HG03442 (cell line): ENCODE results near the gene INPP4A.

Experiments
- ATAC-seq: cut with Tn5 transposase; IDR thresholded peaks from one replicate; pipeline ENCODE4 v1.9.1; 2021; ENCODE audit warnings: mild to moderate bottlenecking, moderate library complexity; ENCODE audit not compliant: unreplicated experiment

The INPP4A gene

DNA sequence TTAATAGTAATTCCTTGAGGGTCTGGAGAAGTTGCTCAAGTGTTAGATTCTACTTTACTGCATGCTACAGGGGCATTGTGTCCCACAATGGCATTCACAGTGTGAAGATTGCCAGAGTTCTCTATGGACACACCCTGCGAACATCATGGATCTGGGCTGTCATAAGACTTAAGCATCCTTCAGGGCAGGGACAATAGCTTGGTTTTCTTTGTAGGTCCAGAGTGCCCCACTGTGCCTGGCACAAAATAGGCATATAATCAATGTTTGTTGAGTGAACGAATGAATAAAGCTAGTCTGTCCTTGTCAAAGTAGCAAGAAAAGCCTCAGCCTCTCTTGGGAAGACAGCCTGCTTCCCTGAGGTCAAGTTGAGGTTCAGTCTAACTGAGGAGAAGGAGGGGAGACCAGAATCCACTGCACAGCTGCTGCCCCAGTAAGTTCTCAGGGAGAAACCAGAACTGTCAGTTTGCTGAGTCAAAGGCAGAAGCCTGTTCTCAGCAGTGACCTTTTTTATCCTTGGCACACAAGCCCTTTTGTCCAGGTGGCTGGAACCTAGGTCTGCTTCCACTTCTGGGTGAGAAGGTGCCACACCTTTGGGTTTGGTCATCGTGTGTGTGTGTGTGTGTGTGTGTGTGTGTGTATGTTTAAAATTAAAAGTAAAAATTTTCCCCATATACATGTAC lies 15.0 kb downstream of the INPP4A start:
- peak; percentile 22 for ATAC-seq

DNA sequence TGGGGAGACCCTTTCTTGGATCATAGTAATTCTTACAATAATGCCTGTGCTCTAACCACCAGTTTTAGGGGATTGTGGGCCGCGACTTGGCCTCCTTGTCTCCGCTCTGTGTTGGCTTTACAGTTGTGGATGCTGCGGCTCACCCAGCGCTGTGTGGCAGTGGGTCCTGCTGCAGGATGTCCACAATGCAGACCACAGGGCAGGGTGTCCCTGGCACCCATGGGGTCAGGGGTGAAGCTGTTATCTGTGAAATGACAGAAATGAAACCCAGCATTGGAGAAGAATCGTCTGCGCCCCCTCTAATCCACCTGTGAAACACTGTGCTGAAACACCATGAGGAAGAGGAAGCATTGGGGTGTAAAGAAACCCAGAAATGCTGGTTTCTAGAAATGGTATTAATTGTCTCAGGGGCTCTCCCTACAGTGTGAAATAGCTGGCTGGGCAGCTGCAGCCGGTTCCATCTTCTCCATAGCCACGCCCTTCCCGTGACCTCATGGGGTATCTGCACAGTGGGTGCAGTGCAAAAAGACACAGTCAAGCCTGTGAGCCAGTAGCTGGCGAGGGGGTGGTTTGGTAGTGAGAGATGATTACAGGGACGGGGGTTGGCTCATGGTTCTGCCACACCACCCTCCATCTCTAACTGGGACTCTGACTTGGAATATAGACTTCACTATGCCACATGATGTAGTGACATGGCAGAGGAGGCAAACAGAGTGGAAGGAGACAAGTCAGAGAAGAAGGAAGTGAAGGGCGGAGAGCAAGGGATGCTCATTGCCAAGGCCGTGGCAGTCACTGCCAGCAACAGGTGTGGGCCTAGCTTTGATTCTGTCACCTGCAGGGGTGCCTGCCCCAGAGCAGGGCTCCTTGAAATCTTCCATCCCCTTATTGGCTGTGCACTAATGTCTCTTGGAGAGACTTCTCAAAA lies 16.2 kb downstream of the INPP4A start:
- peak; percentile 63 for ATAC-seq

DNA sequence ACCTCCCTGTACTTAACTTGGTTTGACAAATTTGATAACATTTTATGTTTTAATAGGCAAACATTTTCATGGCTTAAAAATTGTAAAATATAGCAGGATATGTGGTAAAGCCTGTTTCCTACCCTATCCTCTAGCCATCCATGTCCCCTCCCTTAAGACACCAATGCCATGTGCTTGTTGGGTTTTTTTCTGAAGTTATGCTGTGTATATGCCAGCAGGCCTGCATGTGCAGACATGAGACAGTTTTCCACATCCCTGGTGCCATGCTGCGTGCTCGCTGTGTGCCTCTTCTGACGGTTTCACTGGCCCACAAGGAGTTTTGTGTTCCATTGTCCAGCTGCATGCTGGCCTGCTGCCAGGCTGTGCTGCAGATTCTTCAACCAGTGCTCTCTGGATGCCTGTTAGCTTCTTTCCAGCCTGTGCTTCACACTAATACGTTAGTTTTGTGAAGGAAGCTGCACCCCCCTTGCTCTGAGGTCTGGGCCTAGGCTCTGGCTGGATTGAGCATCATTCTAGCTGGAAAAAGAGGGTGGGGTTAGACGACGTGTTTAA lies 16.9 kb downstream of the INPP4A start:
- ATAC-seq = no peak

DNA sequence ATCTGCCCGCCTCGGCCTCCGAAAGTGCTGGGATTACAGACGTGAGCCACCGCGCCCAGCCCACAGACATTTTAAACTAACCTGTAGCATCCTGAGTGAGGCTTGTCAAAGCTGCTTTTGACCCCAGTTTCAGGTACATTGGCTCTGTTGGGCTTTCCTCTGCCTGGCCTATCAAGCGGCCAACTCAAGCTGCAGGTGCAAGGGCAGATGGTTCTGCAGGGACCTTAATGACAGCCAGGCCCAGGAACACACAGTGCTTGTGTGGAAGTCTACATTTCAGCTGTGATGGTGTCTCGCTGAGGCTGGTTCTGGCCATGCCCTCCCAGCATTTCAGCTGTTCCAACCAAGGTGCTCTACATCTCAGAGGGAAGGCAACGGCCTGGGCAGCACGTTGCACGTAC lies 18.4 kb downstream of the INPP4A start:
- no peak for ATAC-seq

DNA sequence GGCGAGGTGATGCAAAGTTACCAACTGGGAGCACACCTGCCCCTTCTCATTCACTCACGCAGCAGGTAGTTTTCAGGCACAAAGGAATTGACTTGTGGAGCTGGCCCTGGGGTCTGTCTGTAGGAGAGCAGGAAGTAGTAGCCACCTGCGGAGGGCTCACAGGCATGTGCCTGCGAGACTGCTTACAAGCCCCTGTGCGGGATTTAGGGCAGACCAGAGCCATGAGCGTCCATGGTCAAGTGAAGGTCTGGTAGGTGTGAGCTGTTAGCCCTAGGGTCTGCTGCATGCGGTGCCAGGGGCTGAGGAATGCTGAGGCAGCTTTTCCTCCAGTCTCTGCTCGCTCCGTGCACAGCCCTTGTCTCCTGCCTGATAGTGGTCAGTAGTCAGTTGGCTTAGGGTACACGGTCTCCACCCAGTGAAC lies 18.9 kb downstream of the INPP4A start:
- ATAC-seq = no peak

DNA sequence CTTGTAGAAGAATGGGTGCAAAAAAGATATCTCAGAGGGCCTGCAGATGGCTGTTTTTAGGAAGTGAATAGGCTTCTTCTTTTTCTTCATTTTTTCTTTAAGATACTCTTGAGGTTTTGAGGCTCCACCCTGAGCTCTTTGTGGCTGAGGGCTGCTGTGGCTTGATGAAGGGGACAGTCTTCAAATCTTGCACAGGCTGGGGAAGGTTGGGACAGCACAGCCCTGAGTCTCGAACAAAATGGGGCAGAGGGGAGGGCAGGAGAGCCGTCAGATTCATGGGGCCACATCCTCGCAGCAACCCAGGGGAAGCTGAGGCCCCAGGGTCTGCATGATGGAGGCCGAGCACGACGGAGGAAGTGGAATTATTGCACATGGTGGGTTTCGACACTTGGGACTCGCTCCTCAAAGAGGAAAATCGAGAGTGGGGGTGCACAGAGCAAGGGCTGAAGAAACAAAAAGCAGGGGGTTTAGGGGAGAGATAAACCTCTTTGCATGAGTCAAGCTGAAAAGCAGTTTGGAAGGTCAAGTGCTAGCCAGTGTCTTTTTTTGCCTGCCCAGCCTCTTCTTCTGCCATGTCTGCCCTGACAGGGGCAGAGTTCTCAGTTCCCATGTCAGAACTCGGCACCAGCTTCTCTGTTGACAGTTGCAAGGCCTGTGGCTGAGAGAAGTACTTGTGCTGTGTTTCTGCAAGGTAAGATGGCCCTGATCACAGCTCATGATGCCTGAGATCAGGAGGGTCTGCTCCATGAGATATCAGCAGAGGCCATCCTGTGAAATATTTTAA lies 19.5 kb downstream of the INPP4A start:
- no peak for ATAC-seq

DNA sequence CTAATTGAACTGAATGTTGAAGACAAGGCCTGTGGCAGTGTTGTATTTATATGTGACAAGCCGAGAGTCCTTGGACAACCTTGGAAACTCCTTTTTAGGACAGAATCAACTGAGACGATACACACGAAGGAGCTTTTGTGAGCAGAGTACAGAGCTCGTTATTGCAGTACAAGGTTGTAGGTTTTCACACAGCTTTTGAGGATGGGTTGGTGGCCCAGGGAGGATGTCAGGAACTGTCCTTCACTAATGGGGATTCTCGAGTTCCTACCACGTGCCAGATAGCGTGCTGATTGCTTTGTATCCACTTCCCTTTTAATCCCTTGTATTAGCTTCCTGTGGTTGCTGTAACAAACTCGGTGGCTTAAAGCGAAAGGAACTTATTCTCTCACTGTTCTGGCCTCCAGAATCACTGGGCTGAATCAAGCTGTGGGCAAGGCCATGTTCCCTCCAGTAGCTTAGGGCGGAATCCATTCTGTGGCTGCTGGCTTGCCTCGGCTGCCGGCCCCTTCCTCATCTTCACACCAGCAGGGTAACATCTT lies 20.2 kb downstream of the INPP4A start:
- ATAC-seq = peak; percentile 29

DNA sequence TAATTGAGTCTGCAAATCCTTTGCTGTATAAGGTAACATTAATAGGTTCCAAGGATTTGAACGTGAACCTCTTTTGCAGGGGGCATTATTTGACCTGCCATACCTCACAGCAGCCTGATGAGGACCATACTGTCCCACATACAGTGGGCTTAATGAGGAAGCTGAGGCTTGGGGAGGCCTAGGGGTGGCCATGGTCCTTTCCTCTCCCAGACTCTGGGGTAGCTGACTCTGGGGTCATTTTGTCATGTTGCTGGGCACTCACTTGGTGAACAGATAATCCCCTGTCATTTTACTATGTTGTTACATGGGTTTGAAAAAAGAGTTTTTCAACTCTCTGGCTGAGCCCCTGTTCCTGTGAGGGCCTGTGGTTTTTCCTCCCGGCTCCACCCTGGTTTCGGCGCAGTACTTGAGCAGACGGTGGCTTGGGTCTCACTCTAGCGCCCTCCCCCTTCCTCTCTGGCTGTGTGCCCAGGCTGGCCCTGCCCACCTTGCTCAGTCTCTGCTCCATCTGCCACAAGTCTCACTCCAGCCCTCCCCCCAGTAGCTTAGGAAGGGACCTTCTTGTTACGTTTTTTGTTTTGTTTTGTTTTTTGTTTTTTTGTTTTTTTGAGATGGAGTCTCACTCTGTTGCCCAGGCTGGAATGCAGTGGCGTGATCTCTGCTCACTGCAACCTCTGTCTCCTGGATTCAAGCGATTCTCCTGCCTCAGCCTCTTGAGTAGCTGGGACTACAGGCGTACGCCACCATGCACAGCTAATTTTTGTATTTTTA lies 21.0 kb downstream of the INPP4A start:
- ATAC-seq = no peak

DNA sequence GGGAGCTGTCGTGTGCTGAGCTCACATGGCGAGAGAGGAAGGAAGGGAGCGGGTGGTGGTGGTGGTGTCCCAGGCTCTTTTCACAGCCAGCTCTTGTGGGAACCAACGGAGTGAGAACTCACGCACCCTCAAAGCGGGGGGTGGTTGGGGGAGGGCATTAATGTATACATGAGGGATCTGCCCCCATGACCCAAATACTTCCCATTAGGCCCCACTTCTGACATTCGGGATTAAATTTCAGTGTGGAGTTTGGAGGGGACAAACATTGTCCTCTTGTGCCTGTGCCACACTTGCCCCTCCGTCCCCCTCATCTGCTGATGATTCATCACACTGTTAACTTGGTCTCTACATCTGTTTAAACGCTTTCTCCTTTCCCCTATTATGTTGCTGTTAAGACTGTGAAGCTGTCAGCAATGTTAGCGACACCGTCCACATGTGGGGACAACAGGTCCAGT lies 22.5 kb downstream of the INPP4A start:
- no peak for ATAC-seq

DNA sequence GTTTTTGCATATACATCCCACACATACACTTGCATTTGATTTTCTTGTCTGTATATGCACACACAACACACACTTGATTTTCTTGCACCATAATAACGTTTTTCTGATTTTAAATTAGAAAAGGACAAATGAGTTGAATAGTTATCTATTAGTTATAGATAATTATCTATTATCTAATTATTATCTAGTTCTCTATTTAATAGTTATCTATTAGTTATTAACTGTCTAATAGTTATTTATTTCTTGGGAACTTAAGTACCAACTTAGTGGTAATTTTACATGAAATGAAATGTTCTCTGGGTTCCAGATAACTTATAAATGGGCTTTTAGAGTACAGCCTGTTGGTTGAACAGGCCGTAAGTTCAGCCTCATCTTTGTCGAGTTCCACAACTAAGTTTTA lies 23.0 kb downstream of the INPP4A start:
- ATAC-seq = no peak

DNA sequence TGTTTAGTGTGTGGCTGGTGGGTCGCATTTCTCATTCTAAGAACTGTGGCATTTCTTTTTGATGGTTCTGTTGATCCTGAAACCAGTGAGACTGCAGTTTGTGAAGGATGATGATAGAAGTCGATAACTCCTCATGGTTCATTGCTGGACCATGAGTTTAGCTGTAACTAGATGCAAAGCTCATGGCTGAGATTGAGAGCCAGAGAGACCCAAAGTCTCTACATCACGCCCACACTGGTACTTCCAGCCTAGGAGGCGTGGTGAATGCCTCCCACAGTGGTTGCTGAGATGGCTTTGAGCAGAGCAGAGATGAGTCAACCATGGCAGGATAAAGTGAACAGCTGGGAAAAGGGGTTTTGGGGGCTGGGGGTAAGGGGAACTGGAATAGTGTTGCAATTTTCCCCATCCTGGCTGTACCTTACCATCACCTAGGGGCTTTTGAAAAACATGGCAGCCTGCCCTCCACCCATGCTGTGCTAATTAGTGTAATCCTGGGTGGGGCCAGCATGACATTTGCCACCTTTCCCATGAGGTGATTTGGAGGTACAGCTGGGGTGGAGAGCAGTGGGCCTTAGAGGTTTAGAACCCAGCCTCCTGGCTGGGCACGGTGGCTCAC lies 24.1 kb downstream of the INPP4A start:
- ATAC-seq = peak; percentile 42

DNA sequence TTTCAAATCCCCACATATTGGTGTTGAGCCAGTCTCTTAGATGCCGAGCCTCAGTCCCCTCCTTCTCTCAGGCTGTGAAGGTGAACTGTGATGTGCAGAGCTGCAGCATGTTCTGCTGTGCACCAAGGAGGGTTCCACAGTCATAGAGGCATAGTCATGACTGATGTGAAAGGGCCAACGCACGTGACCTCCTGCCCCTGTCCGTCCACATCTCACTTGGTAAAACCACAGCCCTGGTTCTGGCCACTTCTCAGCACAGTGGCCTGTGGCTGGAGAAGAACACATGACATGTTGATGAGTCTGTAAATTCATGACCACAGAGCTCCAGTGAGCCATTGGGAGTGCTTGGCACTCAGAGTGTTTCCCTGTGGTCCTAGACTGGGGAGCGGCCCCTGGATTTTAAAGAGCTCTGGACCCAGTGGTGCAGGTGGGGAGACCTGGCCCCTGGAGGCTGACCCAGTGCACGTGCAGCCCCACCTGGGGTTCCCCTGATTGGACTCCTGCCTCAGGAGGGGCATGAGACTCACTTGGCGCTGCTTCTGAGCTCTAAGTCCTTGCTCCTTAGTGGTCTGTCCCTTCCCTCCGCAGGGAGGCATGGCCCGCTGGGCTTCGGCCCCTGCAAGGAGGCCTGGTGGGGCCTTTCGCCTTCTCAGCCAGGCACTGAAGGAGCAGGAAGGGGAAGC lies 25.3 kb downstream of the INPP4A start:
- ATAC-seq = no peak

DNA sequence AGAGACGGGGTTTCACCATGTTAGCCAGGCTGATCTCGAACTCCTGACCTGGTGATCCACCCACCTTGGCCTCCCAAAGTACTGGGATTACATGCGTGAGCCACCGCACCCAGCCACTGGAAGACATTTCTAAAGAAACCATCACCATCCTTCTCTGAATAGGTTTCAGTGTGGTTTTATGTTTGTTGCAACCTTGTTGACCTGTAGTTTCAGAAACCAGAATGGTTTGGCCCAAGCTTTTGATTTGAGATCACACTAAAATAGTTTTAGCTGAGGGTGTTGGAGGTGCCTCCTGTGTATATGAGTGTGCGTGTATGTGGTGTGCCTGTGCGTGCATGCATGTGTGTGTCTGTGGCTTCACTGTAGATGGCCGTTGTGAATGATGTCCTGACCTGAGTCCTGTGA lies 26.2 kb downstream of the INPP4A start:
- peak; percentile 36 for ATAC-seq

DNA sequence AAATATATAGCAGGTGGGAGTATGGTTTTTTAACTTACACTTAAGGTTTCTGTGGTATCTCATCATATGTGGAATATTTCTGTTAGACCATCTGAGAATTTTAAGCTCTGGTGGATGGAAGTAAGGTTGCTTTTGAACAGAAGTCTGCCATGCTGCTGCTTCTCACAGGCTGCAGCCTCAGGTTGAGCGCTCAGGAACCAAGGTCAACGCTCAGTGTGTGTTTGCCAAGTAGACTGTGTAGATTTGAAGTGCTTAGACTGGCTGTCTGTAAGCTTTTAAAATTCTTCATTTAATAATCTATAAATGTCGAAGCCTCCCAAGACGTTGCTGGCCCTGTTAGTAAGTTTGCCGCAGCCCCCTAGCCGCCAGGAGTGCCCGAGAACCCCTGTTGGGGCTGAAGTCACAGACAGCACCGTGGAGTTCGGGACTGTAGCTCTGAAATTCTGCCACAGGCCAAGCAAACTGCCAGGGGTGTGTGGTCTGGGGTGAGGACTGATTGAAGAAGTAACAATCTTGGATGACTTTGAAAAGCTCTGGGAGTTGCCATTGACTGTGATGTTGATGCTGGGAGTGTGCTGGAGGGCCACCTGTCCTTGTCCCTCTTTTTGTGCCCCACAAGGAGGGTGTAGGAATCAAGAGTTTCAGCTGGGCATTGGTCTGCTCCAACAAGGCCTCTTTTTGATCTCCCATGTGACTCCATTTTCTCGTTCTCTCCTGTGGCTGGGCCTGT lies 26.9 kb downstream of the INPP4A start:
- ATAC-seq = no peak

DNA sequence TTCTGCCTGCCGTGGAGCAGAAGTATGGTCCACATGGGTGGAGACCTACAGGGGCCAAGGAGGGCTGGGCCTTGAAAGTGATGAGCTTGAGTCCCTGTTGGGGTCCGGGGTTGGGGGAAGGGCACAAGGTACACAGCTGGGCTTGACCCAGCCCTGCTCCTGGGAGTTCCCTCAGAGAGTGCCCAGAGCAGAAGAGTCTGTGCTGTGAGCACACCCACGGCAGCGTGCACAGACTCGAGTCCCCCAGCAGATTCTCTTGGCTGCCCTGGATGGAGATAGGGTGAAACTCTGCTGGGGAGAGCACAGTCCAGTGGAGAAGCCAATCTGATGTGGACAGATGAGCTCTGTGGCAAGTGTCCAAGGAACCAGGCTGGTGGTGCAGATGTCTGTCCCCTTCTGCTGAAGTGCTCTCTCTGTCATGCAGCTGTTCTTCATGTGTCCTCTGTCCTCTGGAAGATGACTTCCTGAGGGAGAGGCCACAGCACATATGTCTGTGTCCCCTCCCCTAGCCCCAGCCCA lies 27.5 kb downstream of the INPP4A start:
- no peak for ATAC-seq

DNA sequence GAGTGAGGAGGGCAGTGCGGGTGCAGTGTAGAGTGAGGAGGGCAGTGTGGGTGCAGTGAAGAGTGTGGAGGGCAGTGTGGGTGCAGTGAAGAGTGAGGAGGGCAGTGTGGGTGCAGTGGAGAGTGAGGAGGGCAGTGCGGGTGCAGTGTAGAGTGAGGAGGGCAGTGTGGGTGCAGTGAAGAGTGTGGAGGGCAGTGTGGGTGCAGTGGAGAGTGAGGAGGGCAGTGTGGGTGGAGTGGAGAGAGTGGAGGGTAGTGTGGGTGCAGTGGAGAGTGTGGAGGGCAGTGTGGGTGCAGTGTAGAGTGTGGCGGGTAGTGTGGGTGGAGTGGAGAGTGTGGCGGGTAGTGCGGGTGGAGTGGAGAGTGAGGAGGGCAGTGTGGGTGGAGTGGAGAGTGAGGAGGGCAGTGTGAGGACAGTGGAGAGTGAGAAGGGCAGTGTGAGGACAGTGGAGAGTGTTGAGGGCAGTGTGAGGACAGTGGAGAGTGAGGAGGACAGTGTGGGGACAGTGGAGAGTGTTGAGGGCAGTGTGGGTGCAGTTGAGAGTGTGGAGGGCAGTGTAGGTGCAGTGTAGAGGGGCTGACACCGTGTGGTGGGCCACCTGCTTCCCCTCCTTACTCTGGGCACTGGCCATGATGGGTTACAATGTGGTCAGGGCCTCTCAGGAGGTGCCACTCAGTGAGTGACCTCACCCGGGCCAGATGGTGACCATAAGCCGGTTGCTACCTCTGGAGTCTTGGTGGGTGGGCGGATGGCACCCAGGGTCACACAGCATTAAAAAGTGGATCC lies 28.5 kb downstream of the INPP4A start:
- no peak for ATAC-seq
